GM18517 (cell line): ENCODE measurements around the gene SKI.

Experiments
- ATAC-seq: cut with Tn5 transposase; IDR thresholded peaks from one replicate; pipeline ENCODE4 v1.9.1; 2021; ENCODE audit warnings: mild to moderate bottlenecking, moderate library complexity; ENCODE audit not compliant: unreplicated experiment

The SKI gene

GRCh38 chr1:2209400-2210083 lies 18.6 kb upstream of the SKI start:
- ATAC-seq = no peak

- no peak for ATAC-seq
Measured at GRCh38 chr1:2210084-2210653, 17.9 kb upstream of the SKI start.

- ATAC-seq = no peak
Measured at GRCh38 chr1:2210786-2211185, 17.3 kb upstream of the SKI start.

- ATAC-seq = no peak
Measured at GRCh38 chr1:2212274-2212531, 15.9 kb upstream of the SKI start.

DNA sequence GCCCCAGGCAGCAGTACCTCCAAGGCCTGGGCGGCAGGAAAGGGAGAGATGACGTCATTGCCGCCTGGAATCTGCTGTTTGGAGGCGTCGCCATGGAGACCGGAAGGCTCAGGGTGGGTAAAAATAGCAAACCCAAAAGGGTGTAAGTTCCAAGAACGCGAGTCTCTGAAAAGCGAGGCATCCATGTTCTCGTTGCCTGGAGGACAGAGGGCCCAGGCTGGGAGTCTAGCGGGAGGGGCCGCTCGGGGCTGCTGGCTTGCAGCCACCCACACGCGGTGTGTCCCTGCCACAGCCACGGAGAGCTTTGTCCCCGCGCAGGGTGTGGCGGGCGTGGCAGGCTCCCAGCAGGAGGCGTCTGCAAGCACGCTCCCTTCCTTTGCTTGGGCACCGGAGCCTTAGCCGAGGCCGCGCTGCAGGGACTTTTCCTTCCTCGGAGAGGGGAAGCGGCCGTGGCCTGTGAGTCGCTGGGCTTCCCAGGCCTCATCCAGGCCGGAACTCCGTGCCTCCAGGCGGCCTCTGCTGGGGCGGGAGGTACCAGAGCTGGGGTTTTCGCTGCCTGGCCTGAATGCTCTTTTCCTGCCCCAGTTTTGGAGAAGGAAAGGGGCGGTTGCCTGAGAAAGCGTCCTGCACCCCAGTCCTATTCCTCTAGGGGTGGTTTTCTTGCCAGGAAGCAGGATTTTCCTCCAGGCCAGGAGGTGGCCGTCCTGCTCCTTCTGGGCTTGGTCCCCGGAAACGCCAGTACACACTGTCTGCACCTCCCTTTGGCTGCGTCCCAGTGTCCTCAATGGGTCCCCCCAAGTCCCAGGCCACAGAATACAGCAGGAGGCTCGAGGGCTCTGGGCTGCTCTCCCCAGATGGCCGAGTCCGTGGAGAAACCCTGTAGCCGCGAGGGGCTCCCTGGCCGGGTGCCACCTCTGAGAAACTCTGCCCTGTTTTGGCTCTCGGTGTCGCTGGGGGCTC lies 15.3 kb upstream of the SKI start:
- ATAC-seq = no peak

DNA sequence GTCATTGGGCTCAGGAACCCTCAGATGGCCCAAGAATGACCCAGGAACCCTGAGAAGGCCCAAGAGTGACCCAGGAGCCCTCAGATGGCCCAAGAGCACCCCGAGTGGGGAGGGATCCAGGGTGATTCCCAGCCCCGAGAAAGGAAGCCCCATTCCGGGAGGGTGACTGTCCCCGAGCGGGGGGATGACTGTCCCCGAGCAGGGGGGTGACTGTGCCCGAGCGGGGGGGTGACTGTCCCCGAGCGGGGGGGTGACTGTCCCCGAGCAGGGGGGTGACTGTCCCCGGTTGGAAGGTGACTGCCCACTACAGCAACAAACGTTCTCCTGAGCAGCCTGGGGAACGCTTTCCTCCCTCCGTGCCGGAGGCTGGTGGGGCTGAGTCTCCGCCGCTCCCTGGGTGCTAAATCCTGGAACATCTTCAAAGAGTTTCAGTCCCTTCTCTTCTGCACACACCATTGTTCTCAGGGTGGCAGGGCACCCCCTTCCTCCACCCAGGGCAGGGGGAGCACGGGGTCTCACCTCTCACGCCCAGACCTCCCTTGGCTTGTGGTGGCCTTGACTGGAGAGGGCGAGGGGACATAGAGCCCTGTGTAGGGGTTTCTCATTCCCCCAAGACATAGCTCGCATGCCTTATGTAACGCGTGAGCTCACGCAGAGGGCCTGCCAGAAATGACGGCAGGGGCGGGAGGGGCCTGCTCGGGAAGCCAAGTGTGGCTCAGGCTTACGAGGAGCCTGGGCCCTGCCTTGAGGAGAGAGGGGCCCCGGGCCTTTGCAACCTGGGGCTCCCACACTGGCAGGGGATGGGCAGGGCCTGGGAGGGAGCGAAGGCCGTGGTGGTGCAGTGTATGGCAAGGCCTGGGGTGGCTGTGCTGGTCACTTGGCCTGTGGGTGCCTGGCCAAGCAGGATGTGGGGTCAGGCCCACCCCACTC lies 14.3 kb upstream of the SKI start:
- ATAC-seq = no peak

GRCh38 chr1:2214541-2215241 lies 13.4 kb upstream of the SKI start:
- ATAC-seq = no peak

DNA sequence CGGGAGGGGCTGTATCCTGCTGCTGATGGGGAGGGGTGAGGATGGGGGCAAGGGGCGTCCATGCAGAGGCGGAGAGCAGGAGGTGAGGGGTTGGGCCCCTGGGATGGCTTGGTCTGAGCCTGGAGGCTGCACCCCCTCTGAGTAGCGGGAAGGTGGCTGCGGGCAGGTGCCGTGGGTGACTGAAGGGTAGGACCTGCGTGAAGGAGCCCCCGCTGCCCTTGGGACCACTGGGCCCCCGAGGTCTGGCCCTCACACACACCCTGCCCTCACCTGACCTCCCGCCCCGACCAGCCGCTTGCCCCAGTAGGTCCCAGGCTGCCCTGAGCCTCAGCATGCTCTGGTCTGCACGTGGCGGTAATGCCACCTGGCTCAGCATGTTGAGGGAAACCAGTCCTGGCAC lies 12.8 kb upstream of the SKI start:
- ATAC-seq = no peak

- no peak for ATAC-seq
Measured at GRCh38 chr1:2215909-2216766, 12.0 kb upstream of the SKI start.

- ATAC-seq = no peak
Measured at GRCh38 chr1:2216767-2217058, 11.4 kb upstream of the SKI start.

DNA sequence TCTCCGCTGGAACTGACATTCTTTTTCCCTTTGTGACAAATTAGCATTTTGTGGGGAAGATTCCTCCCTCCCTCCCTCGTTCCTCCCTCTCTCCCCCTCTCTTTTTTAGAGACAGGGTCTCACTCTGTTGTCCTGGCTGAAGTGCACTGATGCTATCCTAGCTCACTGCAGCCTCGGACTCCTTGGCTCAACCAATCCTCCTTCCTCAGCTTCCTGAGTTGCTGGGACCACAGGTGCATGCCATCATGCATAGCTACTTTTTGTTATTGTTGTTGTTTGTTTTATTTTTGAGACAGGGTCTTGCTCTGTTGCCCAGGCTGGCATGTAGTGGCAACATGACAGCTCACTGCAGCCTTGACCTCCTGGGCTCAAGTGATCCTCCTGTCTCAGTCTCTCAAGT lies 6.8 kb upstream of the SKI start:
- ATAC-seq = no peak

- ATAC-seq = no peak
Measured at GRCh38 chr1:2224170-2224584, 3.9 kb upstream of the SKI start.

- no peak for ATAC-seq
Measured at GRCh38 chr1:2224631-2225428, 3.3 kb upstream of the SKI start.

DNA sequence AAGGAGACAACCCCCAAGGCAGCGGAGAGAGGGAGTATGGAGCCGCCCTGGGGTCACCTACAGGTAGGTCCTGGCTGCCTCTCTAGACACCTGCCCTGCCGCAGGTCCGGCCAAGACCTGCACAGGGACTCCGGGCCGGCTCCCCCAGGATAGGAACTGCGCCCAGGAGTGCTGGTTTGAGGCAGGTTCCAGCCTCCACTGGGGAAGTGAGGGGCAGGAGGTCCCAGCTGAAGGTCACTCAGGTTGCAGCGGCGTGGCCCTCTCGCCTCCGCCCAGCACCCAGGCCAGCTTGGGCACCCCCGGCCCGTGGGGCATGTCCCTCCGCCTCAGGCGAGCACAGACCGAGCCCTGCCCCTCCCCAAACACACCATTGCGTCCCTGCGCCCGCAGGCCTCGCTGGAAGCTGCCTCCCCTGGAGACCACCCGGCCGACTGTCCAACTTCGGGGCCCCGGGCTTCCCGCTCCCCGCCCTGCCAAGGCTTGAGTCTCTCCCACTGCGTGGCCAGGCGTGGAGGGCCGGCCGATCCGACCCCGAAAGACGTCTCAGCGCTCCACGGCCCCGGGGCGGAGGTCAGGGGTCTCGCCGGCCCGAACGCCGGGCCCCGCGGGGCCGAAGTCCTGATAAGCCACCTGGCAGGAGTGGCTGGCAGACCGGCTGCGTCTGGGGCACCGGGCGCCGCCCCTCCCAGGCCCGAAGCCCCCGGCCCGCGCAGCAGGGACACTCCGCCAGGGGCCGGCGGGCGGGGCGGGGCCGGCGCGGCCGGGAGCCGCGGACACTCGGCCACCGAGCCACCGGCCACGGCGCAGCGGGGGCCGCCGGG lies 1.4 kb upstream of the SKI start:
- no peak for ATAC-seq

DNA sequence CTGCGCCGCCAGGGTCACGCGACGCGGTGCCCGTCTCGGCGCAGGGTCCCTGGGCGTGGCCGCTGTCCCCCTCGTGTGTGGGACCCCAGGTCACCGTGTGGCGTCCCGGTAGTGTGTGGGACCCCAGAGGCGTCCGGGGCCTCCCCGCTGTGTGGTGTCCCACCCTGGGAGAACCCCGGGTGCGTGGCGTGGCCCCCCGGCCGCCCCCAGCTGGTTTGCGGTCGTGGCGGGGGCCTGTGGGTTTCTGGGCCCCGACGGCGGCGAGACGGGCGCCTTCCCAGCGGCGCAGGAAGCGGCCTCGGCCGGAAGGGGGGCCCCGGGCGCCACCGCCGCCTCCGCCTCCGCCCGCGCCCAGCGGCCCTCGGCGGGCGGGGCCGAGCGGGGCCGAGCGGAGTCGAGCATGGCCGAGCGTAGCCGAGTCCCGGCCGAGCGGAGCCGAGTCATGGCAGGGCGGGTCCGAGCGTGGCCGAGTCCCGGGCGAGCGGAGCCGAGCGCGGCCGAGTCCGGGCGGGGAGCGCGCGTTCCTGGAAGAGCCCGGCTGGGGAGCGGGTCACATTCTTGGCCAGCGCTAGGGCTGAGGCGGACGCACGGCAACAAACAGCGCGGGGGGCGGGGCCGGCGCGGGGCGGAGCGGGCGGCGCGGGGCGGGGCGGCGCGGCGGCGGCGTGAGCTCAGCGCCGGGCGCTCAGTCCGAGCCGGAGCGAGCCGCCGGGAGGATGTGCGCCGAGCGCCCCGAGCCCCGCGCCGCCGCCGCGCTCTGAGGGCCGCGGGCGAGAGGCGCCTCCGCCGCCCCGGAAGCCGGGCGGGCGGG lies 568 bp upstream of the SKI start:
- ATAC-seq = peak; percentile 86

DNA sequence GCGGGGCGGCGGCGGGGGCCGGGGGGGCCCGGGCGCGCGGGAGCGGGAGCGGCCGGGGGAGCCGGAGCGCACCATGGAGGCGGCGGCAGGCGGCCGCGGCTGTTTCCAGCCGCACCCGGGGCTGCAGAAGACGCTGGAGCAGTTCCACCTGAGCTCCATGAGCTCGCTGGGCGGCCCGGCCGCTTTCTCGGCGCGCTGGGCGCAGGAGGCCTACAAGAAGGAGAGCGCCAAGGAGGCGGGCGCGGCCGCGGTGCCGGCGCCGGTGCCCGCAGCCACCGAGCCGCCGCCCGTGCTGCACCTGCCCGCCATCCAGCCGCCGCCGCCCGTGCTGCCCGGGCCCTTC lies 546 bp downstream of the SKI start:
- ATAC-seq = no peak
